ENCODE measurements around the gene CD63. TPM values are rescaled to one million over a fixed set of nuclear protein-coding genes. Genes with fewer than 3 reads are reported as not detected.

Gene CD63
- 1,376 and 1,784 TPM in 2 replicates for total RNA-seq

GRCh38 chr12:55728939-55729818 is at the start of gene CD63:
TSS of gene CD63 (minus strand) at chr12:55729009. CDS start at chr12:55728341, 668 bp downstream.

GRCh38 chr12:55742719-55743405 is 14.1 kb upstream of the CD63 start, which contains the start of gene GDF11:
TSS of gene GDF11 (plus strand) at chr12:55743122. CDS start at chr12:55743317, 195 bp downstream.

GRCh38 chr12:55720071-55720564 is 8.7 kb downstream of the CD63 start, which contains the start of gene RDH5:
TSS of gene RDH5 (plus strand) at chr12:55720393. CDS start at chr12:55721185, 792 bp downstream.

GRCh38 chr12:55715833-55716581 is 12.8 kb downstream of the CD63 start, which contains the start of gene BLOC1S1:
TSS of gene BLOC1S1 (plus strand) at chr12:55716046. CDS start at chr12:55716052, 6 bp downstream.

GRCh38 chr12:55707841-55708694 is 20.7 kb downstream of the CD63 start, which contains the start of gene ITGA7:
TSS of gene ITGA7 (minus strand) at chr12:55707904. CDS start at chr12:55707682, 222 bp downstream.

Other genes with a start within 250 kb of the CD63 start
- not detected in 2 replicates for gene OR6C68, start 236.6 kb downstream of the CD63 start, total RNA-seq
- not detected in 2 replicates for gene OR6C4, start 179.4 kb downstream of the CD63 start, total RNA-seq
- gene OR2AP1, start 156.5 kb downstream of the CD63 start, total RNA-seq = not detected in 2 replicates
- not detected in 2 replicates for gene OR10P1, start 92.1 kb downstream of the CD63 start, total RNA-seq
- 0.22 TPM in 1 of 2 replicates, not detected in the other for gene ITGA7, start 21.1 kb downstream of the CD63 start, total RNA-seq
- gene BLOC1S1, start 13.0 kb downstream of the CD63 start, total RNA-seq = 54.9 and 58.2 TPM in 2 replicates
- gene RDH5, start 8.6 kb downstream of the CD63 start, total RNA-seq = 0.65 and 0.95 TPM in 2 replicates
- gene GDF11, start 14.1 kb upstream of the CD63 start, total RNA-seq = 1.4 and 1.5 TPM in 2 replicates
- 72.7 and 116 TPM in 2 replicates for gene SARNP, start 88.7 kb upstream of the CD63 start, total RNA-seq
- gene ORMDL2, start 89.0 kb upstream of the CD63 start, total RNA-seq = 21.7 and 28.8 TPM in 2 replicates
- gene DNAJC14, start 100.6 kb upstream of the CD63 start, total RNA-seq = 49.2 and 50.7 TPM in 2 replicates
- gene MMP19, start 113.9 kb upstream of the CD63 start, total RNA-seq = 0.09 and 0.43 TPM in 2 replicates
- gene PYM1, start 198.9 kb upstream of the CD63 start, total RNA-seq = 26.8 and 30.8 TPM in 2 replicates
- gene DGKA, start 202.2 kb upstream of the CD63 start, total RNA-seq = 16.5 and 23.8 TPM in 2 replicates
- 0.60 and 0.76 TPM in 2 replicates for gene PMEL, start 237.0 kb upstream of the CD63 start, total RNA-seq
- 13.7 and 17.3 TPM in 2 replicates for gene CDK2, start 237.8 kb upstream of the CD63 start, total RNA-seq
- 42.5 and 47.5 TPM in 2 replicates for gene RAB5B, start 245.1 kb upstream of the CD63 start, total RNA-seq